K562 (cell line): Measurements from ENCODE around the gene C1orf50. TPM values are rescaled to one million over a fixed set of nuclear protein-coding genes. Genes with fewer than 3 reads are reported as not detected.
A peak's percentile ranks its signal among the peaks of the same experiment; 100 is the strongest.

Experiments used
- AFF1 ChIP-seq, 2 experiments: fragments of 450-650 bp; IDR thresholded peaks; 2 replicates each; pipeline ENCODE4 v1.6.1; 2018; ENCODE audit warnings: mild to moderate bottlenecking in 2 of 2, low read depth in 1 of 2; ENCODE audit not compliant: partially characterized antibody in 2 of 2
- CEBPZ ChIP-seq: fragments of 150-350 bp; IDR thresholded peaks from 2 replicates; pipeline ENCODE4 v1.6.1; 2014; ENCODE audit warnings: low read depth, mild to moderate bottlenecking, low read length, borderline replicate concordance
- DIDO1 ChIP-seq: fragments of 450-650 bp; IDR thresholded peaks from 2 replicates; pipeline ENCODE4 v1.6.1; 2016; ENCODE audit warnings: low read depth, missing biosample characterization, missing genetic modification characterization
- GTF2A2 ChIP-seq: IDR thresholded peaks from 2 replicates; pipeline ENCODE4 v1.6.1; 2016; ENCODE audit warnings: mild to moderate bottlenecking, missing genetic modification characterization, missing compliant biosample characterization
- KLF1 ChIP-seq: fragments of 450-650 bp; IDR thresholded peaks from 2 replicates; pipeline ENCODE4 v1.6.1; 2016; ENCODE audit warnings: missing genetic modification characterization, missing compliant biosample characterization
- KLF16 ChIP-seq: IDR thresholded peaks from 2 replicates; pipeline ENCODE4 v1.6.1; 2016; ENCODE audit warnings: antibody characterized with exemption
- LCOR ChIP-seq: sonication (generic); formaldehyde crosslinking; IDR thresholded peaks from 2 replicates; pipeline ENCODE4 v1.8.0; 2022; ENCODE audit warnings: mild to moderate bottlenecking, missing genetic modification reagents
- MED1 ChIP-seq: sonication (generic); formaldehyde crosslinking; IDR thresholded peaks from 2 replicates; pipeline ENCODE4 v1.8.1; 2023; ENCODE audit warnings: missing genetic modification reagents, borderline replicate concordance
- MXI1 ChIP-seq: IDR thresholded peaks from 2 replicates; pipeline ENCODE4 v1.6.1; 2011; ENCODE audit warnings: low read depth, mild to moderate bottlenecking, improper control_type of control experiment, low read length
- NRF1 ChIP-seq, 2 experiments: fragments of 450-650 bp; IDR thresholded peaks in 1 of 2; conservative IDR thresholded peaks in 1 of 2; 2 replicates each; pipeline ENCODE4 v1.6.1; 2014; ENCODE audit warnings: mild to moderate bottlenecking in 2 of 2
- OTX1 ChIP-seq: fragments of 450-650 bp; formaldehyde crosslinking; IDR thresholded peaks from 2 replicates; pipeline ENCODE4 v1.4.0; 2022; ENCODE audit warnings: mild to moderate bottlenecking
- POLR3G ChIP-seq: IDR thresholded peaks from 2 replicates; pipeline ENCODE4 v1.6.1; 2011; ENCODE audit not compliant: insufficient read length, insufficient replicate concordance; ENCODE audit errors: extremely low read depth
- RAD51 ChIP-seq: fragments of 450-650 bp; IDR thresholded peaks from 2 replicates; pipeline ENCODE4 v1.7.1; 2016; ENCODE audit warnings: low read depth, mild to moderate bottlenecking, borderline replicate concordance
- SOX6 ChIP-seq: fragments of 450-650 bp; IDR thresholded peaks from 2 replicates; pipeline ENCODE4 v1.6.1; 2014; ENCODE audit warnings: mild to moderate bottlenecking
- TCF7L2 ChIP-seq: fragments of 150-350 bp; IDR thresholded peaks from 2 replicates; pipeline ENCODE4 v1.6.1; 2016; ENCODE audit warnings: low read depth, mild to moderate bottlenecking, low read length, moderate library complexity
- WHSC1 ChIP-seq: IDR thresholded peaks from one replicate; pipeline ENCODE4 v1.6.1; 2012; ENCODE audit warnings: low read length, control low read depth, inconsistent platforms
- ZNF316 ChIP-seq: fragments of 450-650 bp; IDR thresholded peaks from 2 replicates; pipeline ENCODE4 v1.6.1; 2016
- ZNF431 ChIP-seq: sonication (generic); formaldehyde crosslinking; IDR thresholded peaks from 2 replicates; pipeline ENCODE4 v1.8.0; 2022; ENCODE audit warnings: mild to moderate bottlenecking, missing genetic modification reagents
- polyA plus RNA-seq, 8 experiments: library from polyadenylated mRNA; depleted of rRNA in 4 of 8; stranded (reverse) in 5 of 8; unstranded in 3 of 8; fragments of >200 nt; fragmentation: Nextera tagmentation in 2 of 8; fragmentation: Illumina TruSeq in 1 of 8; extraction: Ambion mirVana in 2 of 8; extraction: Trizol in 1 of 8; gene quantifications; 2 replicates each; pipeline versions ENCODE4 v1.2.1 to v1.2.3, GENCODE V29; 2011 to 2014; ENCODE audit warnings: inconsistent platforms in 1 of 8, missing spikeins in 1 of 8
- total RNA-seq, 7 experiments: library from RNA; depleted of rRNA in 6 of 7; stranded (reverse); fragments of >200 nt in 6 of 7; fragmentation: Illumina TruSeq in 2 of 7; extraction: Trizol in 2 of 7; gene quantifications; 2 replicates each; pipeline versions ENCODE4 v1.2.1 to v1.2.3, GENCODE V29; 2011 to 2021; ENCODE audit warnings: low replicate concordance in 1 of 7
- TF ChIP-seq, protein P1 (sequence below): sonication (generic); formaldehyde crosslinking; IDR thresholded peaks from 2 replicates; pipeline ENCODE4 v1.8.0; 2022; ENCODE audit warnings: mild to moderate bottlenecking, missing genetic modification reagents
- TF ChIP-seq, protein P2 (sequence below): fragments of 250-450 bp; sonication (Bioruptor Pico); IDR thresholded peaks from 2 replicates; pipeline ENCODE4 v1.9.0; 2021; ENCODE audit warnings: mild to moderate bottlenecking

The C1orf50 gene
- total and polyA plus RNA-seq, 9 of the 15 experiments (the other 6 are each of a cell fraction or from before 2014, with no cell fraction given): 0.55 to 13.9 (median 5.2) TPM

- TF ChIP-seq LCOR (peak; percentile 98), MED1 (CRISPR knock-in tag) (no peak), ZNF316 (peak; percentile 82), ZNF431 (CRISPR knock-in tag) (peak; percentile 77; the same call in 1 of the 2 replicates), POLR3G (no peak), OTX1 (CRISPR knock-in tag) (peak; percentile 39; the same call in 1 of the 2 replicates), NRF1 (conservative IDR thresholded peaks at IDR 0.05 in 1 of 2, IDR thresholded peaks at IDR 0.05 in 1 of 2) (peak in 1 of 2 experiments; percentile 12; a peak in 1 of 4 replicates), TCF7L2 (no peak), SOX6 (peak; percentile 95), DIDO1 (peak; percentile 31; the same call in 1 of the 2 replicates), CEBPZ (no peak), RAD51 (peak; percentile 68), KLF16 (peak; percentile 94), GTF2A2 (tag) (no peak), WHSC1 (no peak), AFF1 (IDR thresholded peaks at IDR 0.05; ENCODE audit: low read depth in 1 of 2, partially characterized antibody in 2 of 2) (peak; percentile 58 to 85), MXI1 (peak; percentile 71; the same call in 1 of the 2 replicates), KLF1 (peak; percentile 100)
- TF ChIP-seq, protein P1, sequence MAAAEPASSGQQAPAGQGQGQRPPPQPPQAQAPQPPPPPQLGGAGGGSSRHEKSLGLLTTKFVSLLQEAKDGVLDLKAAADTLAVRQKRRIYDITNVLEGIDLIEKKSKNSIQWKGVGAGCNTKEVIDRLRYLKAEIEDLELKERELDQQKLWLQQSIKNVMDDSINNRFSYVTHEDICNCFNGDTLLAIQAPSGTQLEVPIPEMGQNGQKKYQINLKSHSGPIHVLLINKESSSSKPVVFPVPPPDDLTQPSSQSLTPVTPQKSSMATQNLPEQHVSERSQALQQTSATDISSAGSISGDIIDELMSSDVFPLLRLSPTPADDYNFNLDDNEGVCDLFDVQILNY (CRISPR knock-in tag): no peak
- TF ChIP-seq, protein P2, sequence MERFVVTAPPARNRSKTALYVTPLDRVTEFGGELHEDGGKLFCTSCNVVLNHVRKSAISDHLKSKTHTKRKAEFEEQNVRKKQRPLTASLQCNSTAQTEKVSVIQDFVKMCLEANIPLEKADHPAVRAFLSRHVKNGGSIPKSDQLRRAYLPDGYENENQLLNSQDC (CRISPR knock-in tag): 0 out of 2 replicates have a peak, but pooled peaks have one; percentile 53
These were observed 58.2 kb downstream of the C1orf50 start (continued) for GRCh38 chr1:42825036-42825851.
